K562 (cell line): ENCODE measurements around the gene EPB41L2. TPM values are rescaled to one million over a fixed set of nuclear protein-coding genes. Genes with fewer than 3 reads are reported as not detected.

Experiments
- ATAC-seq: fragments of 200-7000 bp; cut with Tn5 transposase; 3 replicates; pipeline ENCODE4 v1.9.1; 2020; ENCODE audit warnings: moderate library complexity
- BruUV-seq: library from RNA; stranded (reverse); fragments of 400-500 nt; replicated peaks from 2 replicates; lab custom pipeline; 2021; lab: Mats Ljungman, UMichigan
- CTCF ChIA-PET: fragments of 300-600 bp; formaldehyde crosslinking; extraction: SDS; loops from one replicate; lab custom pipeline; 2021; ENCODE audit warnings: low intra/inter-chr PET ratio; lab: Yijun Ruan, JAX
- POLR2A ChIA-PET: fragments of 300-600, 350-650 bp; sonication (Branson Sonifier 250); formaldehyde crosslinking; extraction: SDS; loops from one replicate; lab custom pipeline; 2021; ENCODE audit warnings: antibody characterized with exemption, inconsistent platforms; lab: Yijun Ruan, JAX
- DNase-seq, 4 experiments: peaks; one replicate each; pipeline versions ENCODE4 v3.0.0 to v3.0.0-alpha.2; 2011 to 2018; ENCODE audit warnings: low spot score in 3 of 4, mixed read lengths in 3 of 4; ENCODE audit errors: extremely low read depth in 1 of 4
- FAIRE-seq: peaks from 2 replicates; lab custom pipeline; 2011; peaks lifted over from hg19 to GRCh38; lab: Jason Lieb, UNC
- H2AFZ ChIP-seq: 2 replicates; pipeline ENCODE4 v1.6.0; 2011; ENCODE audit warnings: low read depth, low read length, control low read depth, inconsistent platforms
- H3K27ac ChIP-seq: fragments of 200-600 bp; 3 replicates; pipeline ENCODE4 v1.8.0; 2011; ENCODE audit warnings: low read depth, mild to moderate bottlenecking, control low read depth, inconsistent platforms, low read length, moderate library complexity, mixed read lengths; ENCODE audit errors: extremely low read depth
- H3K27me3 ChIP-seq, 2 experiments: fragments of 300-600 bp in 1 of 2; 2 replicates in 1 of 2; 3 replicates in 1 of 2; pipeline versions ENCODE4 v1.6.0 to v1.8.0; 2011; ENCODE audit warnings: inconsistent platforms in 2 of 2, low read length in 2 of 2, mild to moderate bottlenecking in 1 of 2, mixed read lengths in 1 of 2, moderate library complexity in 1 of 2; ENCODE audit not compliant: control insufficient read depth in 2 of 2, insufficient read depth in 2 of 2
- H3K36me3 ChIP-seq: fragments of 300-600 bp; 3 replicates; pipeline ENCODE4 v1.8.0; 2011; ENCODE audit warnings: mild to moderate bottlenecking, low read length, inconsistent platforms; ENCODE audit not compliant: control insufficient read depth, insufficient read depth
- H3K4me1 ChIP-seq, 2 experiments: fragments of 200-600 bp in 1 of 2; replicated peaks in 1 of 2; 2 replicates in 1 of 2; 3 replicates in 1 of 2; pipeline versions ENCODE4 v1.5.1 to v1.8.0; 2011; ENCODE audit warnings: inconsistent platforms in 2 of 2, low read length in 2 of 2, mild to moderate bottlenecking in 1 of 2, mixed read lengths in 1 of 2, moderate library complexity in 1 of 2; ENCODE audit not compliant: control insufficient read depth in 2 of 2, insufficient read depth in 2 of 2
- H3K4me2 ChIP-seq: 2 replicates; pipeline ENCODE4 v1.6.1; 2011; ENCODE audit warnings: low read length, control low read depth, inconsistent platforms, mixed read lengths; ENCODE audit not compliant: insufficient read depth
- H3K4me3 ChIP-seq: fragments of 200-600 bp; sonication (generic), shearing (Covaris generic); 2 replicates; pipeline ENCODE4 v1.5.1; 2016; ENCODE audit warnings: control low read depth, inconsistent platforms
- H3K79me2 ChIP-seq: fragments of 200-600 bp; 3 replicates; pipeline ENCODE4 v1.8.0; 2011; ENCODE audit warnings: low read length, inconsistent platforms; ENCODE audit not compliant: control insufficient read depth, insufficient read depth
- H3K9ac ChIP-seq, 2 experiments: 2 replicates each; pipeline versions ENCODE4 v1.6.0 to v1.6.1; 2011; ENCODE audit warnings: low read depth in 2 of 2, low read length in 2 of 2, control low read depth in 1 of 2, inconsistent platforms in 1 of 2, mild to moderate bottlenecking in 1 of 2, mixed read lengths in 1 of 2; ENCODE audit not compliant: insufficient read depth in 1 of 2
- H3K9me1 ChIP-seq: one replicate; pipeline ENCODE4 v1.6.0; 2011; ENCODE audit warnings: inconsistent platforms, mild to moderate bottlenecking, low read length, moderate library complexity; ENCODE audit not compliant: control insufficient read depth, insufficient read depth
- H3K9me3 ChIP-seq: replicated peaks from 2 replicates; pipeline ENCODE4 v1.5.1; 2011; ENCODE audit warnings: low read depth, low read length, inconsistent platforms; ENCODE audit not compliant: control insufficient read depth, insufficient read depth
- H4K20me1 ChIP-seq: replicated peaks from 2 replicates; pipeline ENCODE4 v1.6.1; 2011; ENCODE audit warnings: low read length, inconsistent platforms, mixed read lengths; ENCODE audit not compliant: control insufficient read depth, insufficient read depth
- ETV1 ChIP-seq: fragments of 450-650 bp; conservative IDR thresholded peaks from 2 replicates; pipeline ENCODE4 v1.6.1; 2016; ENCODE audit warnings: missing genetic modification characterization, control low read depth, low read depth, missing compliant biosample characterization
- FOXM1 ChIP-seq, 2 experiments: fragments of 450-650 bp in 1 of 2; sonication (generic) in 1 of 2; formaldehyde crosslinking in 1 of 2; IDR thresholded peaks; 2 replicates each; pipeline versions ENCODE4 v1.6.1 to v1.9.0; 2017 to 2022; ENCODE audit warnings: low read depth in 2 of 2, mild to moderate bottlenecking in 2 of 2, missing genetic modification reagents in 1 of 2, moderate library complexity in 1 of 2
- RB1 ChIP-seq: fragments of 450-650 bp; IDR thresholded peaks from 2 replicates; pipeline ENCODE4 v1.6.1; 2017; ENCODE audit warnings: low read depth, mild to moderate bottlenecking
- RCOR1 ChIP-seq, 2 experiments: IDR thresholded peaks; 2 replicates each; pipeline ENCODE4 v1.6.1; 2012; ENCODE audit warnings: low read depth in 2 of 2, low read length in 2 of 2, borderline replicate concordance in 1 of 2, improper control_type of control experiment in 1 of 2
- SMAD2 ChIP-seq: fragments of 150-350 bp; IDR thresholded peaks from 2 replicates; pipeline ENCODE4 v1.6.1; 2014; ENCODE audit warnings: low read depth, mild to moderate bottlenecking, low read length
- ZFX ChIP-seq: sonication (generic); formaldehyde crosslinking; IDR thresholded peaks from 2 replicates; pipeline ENCODE4 v1.8.0; 2022; ENCODE audit warnings: mild to moderate bottlenecking, missing genetic modification reagents, moderate library complexity
- ZNF696 ChIP-seq: fragments of 250-450 bp; sonication (Bioruptor Pico); conservative IDR thresholded peaks from 2 replicates; pipeline ENCODE4 v1.4.0; 2020; ENCODE audit warnings: mild to moderate bottlenecking, moderate library complexity
- WGBS: fragments of 100-300 bp; shearing (Covaris generic); methylation state at CpG from one replicate; pipeline ENCODE4 v1.1.6; 2016; ENCODE audit warnings: low coverage, mixed read lengths; ENCODE audit not compliant: insufficient coverage; ENCODE audit errors: missing lambda C conversion rate; 5-methylcytosine and 5-hydroxymethylcytosine counted together
- in situ Hi-C: fragments of 300-500 bp; cut with MboI; formaldehyde crosslinking; loops from 4 replicates; pipeline ENCODE4 v1.15.0; 2018; ENCODE audit warnings: inconsistent platforms, mixed read lengths
- intact Hi-C: fragments of 100-400 bp; cut with micrococcal nuclease; formaldehyde crosslinking; loops from 2 replicates; pipeline ENCODE4 v1.14.2; 2022
- polyA plus RNA-seq, 8 experiments: library from polyadenylated mRNA; depleted of rRNA in 4 of 8; stranded (reverse) in 5 of 8; unstranded in 3 of 8; fragments of >200 nt; fragmentation: Nextera tagmentation in 2 of 8; fragmentation: Illumina TruSeq in 1 of 8; extraction: Ambion mirVana in 2 of 8; extraction: Trizol in 1 of 8; gene quantifications; 2 replicates each; pipeline versions ENCODE4 v1.2.1 to v1.2.3, GENCODE V29; 2011 to 2014; ENCODE audit warnings: inconsistent platforms in 1 of 8, missing spikeins in 1 of 8
- total RNA-seq, 7 experiments: library from RNA; depleted of rRNA in 6 of 7; stranded (reverse); fragments of >200 nt in 6 of 7; fragmentation: Illumina TruSeq in 2 of 7; extraction: Trizol in 2 of 7; gene quantifications; 2 replicates each; pipeline versions ENCODE4 v1.2.1 to v1.2.3, GENCODE V29; 2011 to 2021; ENCODE audit warnings: low replicate concordance in 1 of 7
- TF ChIP-seq, protein P1 (sequence below): fragments of 150-350 bp; IDR thresholded peaks from 2 replicates; pipeline ENCODE4 v1.6.1; 2014; ENCODE audit warnings: low read depth, mild to moderate bottlenecking, low read length, borderline replicate concordance
- TF ChIP-seq, protein P2 (sequence below): fragments of 450-650 bp; IDR thresholded peaks from 2 replicates; pipeline ENCODE4 v1.6.1; 2016; ENCODE audit warnings: low read depth
- TF ChIP-seq, protein P3 (sequence below): sonication (generic); formaldehyde crosslinking; IDR thresholded peaks from 2 replicates; pipeline ENCODE4 v1.8.1; 2023; ENCODE audit warnings: mild to moderate bottlenecking, missing genetic modification reagents

Gene EPB41L2
- total and polyA plus RNA-seq, 9 of the 15 experiments (the other 6 are each of a cell fraction or from before 2014, with no cell fraction given), result 5.1 to 53.6 (median 25.0) TPM

DNA sequence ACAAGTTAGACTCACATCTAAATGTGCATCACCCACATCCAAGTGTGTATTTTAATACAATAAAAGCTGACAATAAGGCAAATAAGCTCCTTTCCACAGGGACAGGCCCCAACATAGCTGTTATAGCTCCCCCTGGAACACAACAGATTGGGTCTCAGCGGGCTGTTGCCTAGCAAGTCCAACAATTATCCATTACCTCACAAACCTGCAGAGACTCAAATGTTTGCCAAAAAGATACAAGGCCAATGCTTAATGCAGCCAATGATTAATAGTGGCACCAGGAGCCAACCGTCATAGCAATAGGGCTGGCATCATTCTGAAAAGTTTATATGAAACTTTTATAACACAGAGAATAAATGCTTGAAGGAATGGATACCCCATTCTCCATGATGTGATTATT, 35.7 kb downstream of the EPB41L2 start:
- H3K9ac ChIP-seq, result no peak overlapping the region
- peaks cover 19% of the 10 kb centered on the region; the same call in 2 of the 3 replicates for H3K79me2 ChIP-seq
- 44% methylated on average over 2 of the region's 2 CpGs for WGBS
- ChIA-PET CTCF (no interaction called here), POLR2A (no interaction called here)
- H3K4me1 ChIP-seq, result no peaks in the 10 kb centered on the region
- no peak overlapping the region for H3K4me3 ChIP-seq
- H3K9me3 ChIP-seq, result no peaks in the 10 kb centered on the region
- ATAC-seq, result no peak
- in situ Hi-C loops (no loop called here), intact Hi-C loops (no loop called here)
- H4K20me1 ChIP-seq, result no peaks in the 10 kb centered on the region
- no peak overlapping the region for H3K27ac ChIP-seq
- no peak overlapping the region for H2AFZ ChIP-seq
- H3K36me3 ChIP-seq, result no peaks in the 10 kb centered on the region
- H3K9me1 ChIP-seq, result no peaks in the 10 kb centered on the region
- no peaks in the 10 kb centered on the region for H3K27me3 ChIP-seq
- no TSS peak for BruUV-seq
- no peak for DNase-seq
- no peak overlapping the region for H3K4me2 ChIP-seq
- no peak for FAIRE-seq
- no peak for TF ChIP-seq RB1
- TF ChIP-seq, protein P1, sequence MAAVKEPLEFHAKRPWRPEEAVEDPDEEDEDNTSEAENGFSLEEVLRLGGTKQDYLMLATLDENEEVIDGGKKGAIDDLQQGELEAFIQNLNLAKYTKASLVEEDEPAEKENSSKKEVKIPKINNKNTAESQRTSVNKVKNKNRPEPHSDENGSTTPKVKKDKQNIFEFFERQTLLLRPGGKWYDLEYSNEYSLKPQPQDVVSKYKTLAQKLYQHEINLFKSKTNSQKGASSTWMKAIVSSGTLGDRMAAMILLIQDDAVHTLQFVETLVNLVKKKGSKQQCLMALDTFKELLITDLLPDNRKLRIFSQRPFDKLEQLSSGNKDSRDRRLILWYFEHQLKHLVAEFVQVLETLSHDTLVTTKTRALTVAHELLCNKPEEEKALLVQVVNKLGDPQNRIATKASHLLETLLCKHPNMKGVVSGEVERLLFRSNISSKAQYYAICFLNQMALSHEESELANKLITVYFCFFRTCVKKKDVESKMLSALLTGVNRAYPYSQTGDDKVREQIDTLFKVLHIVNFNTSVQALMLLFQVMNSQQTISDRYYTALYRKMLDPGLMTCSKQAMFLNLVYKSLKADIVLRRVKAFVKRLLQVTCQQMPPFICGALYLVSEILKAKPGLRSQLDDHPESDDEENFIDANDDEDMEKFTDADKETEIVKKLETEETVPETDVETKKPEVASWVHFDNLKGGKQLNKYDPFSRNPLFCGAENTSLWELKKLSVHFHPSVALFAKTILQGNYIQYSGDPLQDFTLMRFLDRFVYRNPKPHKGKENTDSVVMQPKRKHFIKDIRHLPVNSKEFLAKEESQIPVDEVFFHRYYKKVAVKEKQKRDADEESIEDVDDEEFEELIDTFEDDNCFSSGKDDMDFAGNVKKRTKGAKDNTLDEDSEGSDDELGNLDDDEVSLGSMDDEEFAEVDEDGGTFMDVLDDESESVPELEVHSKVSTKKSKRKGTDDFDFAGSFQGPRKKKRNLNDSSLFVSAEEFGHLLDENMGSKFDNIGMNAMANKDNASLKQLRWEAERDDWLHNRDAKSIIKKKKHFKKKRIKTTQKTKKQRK, result no peak
- TF ChIP-seq, protein P2, sequence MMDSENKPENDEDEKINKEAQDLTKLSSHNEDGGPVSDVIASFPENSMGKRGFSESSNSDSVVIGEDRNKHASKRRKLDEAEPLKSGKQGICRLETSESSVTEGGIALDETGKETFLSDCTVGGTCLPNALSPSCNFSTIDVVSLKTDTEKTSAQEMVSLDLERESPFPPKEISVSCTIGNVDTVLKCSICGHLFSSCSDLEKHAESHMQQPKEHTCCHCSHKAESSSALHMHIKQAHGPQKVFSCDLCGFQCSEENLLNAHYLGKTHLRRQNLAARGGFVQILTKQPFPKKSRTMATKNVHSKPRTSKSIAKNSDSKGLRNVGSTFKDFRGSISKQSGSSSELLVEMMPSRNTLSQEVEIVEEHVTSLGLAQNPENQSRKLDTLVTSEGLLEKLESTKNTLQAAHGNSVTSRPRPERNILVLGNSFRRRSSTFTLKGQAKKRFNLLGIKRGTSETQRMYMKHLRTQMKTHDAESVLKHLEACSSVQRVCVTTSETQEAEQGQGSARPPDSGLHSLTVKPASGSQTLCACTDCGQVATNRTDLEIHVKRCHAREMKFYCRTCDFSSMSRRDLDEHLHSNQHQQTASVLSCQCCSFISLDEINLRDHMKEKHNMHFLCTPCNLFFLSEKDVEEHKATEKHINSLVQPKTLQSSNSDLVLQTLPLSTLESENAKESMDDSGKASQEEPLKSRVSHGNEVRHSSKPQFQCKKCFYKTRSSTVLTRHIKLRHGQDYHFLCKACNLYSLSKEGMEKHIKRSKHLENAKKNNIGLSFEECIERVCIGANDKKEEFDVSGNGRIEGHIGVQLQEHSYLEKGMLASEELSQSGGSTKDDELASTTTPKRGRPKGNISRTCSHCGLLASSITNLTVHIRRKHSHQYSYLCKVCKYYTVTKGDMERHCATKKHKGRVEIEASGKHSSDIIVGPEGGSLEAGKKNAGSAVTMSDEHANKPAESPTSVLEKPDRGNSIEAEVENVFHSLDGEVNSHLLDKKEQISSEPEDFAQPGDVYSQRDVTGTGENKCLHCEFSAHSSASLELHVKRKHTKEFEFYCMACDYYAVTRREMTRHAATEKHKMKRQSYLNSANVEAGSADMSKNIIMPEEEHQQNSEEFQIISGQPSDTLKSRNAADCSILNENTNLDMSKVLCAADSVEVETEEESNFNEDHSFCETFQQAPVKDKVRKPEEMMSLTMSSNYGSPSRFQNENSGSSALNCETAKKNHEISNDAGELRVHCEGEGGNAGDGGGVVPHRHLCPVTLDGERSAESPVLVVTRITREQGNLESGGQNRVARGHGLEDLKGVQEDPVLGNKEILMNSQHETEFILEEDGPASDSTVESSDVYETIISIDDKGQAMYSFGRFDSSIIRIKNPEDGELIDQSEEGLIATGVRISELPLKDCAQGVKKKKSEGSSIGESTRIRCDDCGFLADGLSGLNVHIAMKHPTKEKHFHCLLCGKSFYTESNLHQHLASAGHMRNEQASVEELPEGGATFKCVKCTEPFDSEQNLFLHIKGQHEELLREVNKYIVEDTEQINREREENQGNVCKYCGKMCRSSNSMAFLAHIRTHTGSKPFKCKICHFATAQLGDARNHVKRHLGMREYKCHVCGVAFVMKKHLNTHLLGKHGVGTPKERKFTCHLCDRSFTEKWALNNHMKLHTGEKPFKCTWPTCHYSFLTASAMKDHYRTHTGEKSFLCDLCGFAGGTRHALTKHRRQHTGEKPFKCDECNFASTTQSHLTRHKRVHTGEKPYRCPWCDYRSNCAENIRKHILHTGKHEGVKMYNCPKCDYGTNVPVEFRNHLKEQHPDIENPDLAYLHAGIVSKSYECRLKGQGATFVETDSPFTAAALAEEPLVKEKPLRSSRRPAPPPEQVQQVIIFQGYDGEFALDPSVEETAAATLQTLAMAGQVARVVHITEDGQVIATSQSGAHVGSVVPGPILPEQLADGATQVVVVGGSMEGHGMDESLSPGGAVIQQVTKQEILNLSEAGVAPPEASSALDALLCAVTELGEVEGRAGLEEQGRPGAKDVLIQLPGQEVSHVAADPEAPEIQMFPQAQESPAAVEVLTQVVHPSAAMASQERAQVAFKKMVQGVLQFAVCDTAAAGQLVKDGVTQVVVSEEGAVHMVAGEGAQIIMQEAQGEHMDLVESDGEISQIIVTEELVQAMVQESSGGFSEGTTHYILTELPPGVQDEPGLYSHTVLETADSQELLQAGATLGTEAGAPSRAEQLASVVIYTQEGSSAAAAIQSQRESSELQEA, result no peak
- no peak for TF ChIP-seq ETV1 (tag)
- TF ChIP-seq ZNF696 (CRISPR knock-in tag), result no peak
- no peak for TF ChIP-seq SMAD2
- no peak for TF ChIP-seq FOXM1 (IDR thresholded peaks at IDR 0.05; ENCODE audit: low read depth)
- no peak for TF ChIP-seq FOXM1 (CRISPR knock-in tag; IDR thresholded peaks at IDR 0.05; ENCODE audit: low read depth)
- no peak for TF ChIP-seq ZFX
- TF ChIP-seq, protein P3, sequence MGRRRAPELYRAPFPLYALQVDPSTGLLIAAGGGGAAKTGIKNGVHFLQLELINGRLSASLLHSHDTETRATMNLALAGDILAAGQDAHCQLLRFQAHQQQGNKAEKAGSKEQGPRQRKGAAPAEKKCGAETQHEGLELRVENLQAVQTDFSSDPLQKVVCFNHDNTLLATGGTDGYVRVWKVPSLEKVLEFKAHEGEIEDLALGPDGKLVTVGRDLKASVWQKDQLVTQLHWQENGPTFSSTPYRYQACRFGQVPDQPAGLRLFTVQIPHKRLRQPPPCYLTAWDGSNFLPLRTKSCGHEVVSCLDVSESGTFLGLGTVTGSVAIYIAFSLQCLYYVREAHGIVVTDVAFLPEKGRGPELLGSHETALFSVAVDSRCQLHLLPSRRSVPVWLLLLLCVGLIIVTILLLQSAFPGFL (CRISPR knock-in tag), result no peak
- TF ChIP-seq RCOR1 (IDR thresholded peaks at IDR 0.05; ENCODE audit: borderline replicate concordance in 1 of 2, low read depth in 2 of 2, low read length in 2 of 2), result no peak
